Endodermal cell (in vitro differentiated cells): ENCODE results near the gene ATP8B4. TPM values are rescaled to one million over a fixed set of nuclear protein-coding genes. Genes with fewer than 3 reads are reported as not detected.
"Not testable (repeated sequence)": the region's sequence is repeated elsewhere in the genome, so short reads cannot be mapped to it uniquely, and the experiment has no call there.

Experiments
- DNase-seq: peaks from one replicate; pipeline ENCODE4 v3.0.0-alpha.2; 2017
- H3K27ac ChIP-seq: 2 replicates; pipeline ENCODE4 v1.5.1; 2013; ENCODE audit warnings: mild to moderate bottlenecking, low read depth, low read length, moderate library complexity
- H3K27me3 ChIP-seq: 2 replicates; pipeline ENCODE4 v1.6.1; 2013; ENCODE audit warnings: mild to moderate bottlenecking, low read length, moderate library complexity; ENCODE audit not compliant: insufficient read depth, control insufficient read depth, poor library complexity, severe bottlenecking
- H3K36me3 ChIP-seq: 2 replicates; pipeline ENCODE4 v1.7.0; 2013; ENCODE audit warnings: mild to moderate bottlenecking, low read length, moderate library complexity; ENCODE audit not compliant: control insufficient read depth, insufficient read depth
- H3K4me1 ChIP-seq: one replicate; pipeline ENCODE4 v1.7.0; 2013; ENCODE audit warnings: low read length; ENCODE audit not compliant: control insufficient read depth, insufficient read depth
- H3K4me3 ChIP-seq: 2 replicates; pipeline ENCODE4 v1.5.1; 2013; ENCODE audit warnings: mild to moderate bottlenecking, low read length, moderate library complexity
- H3K9ac ChIP-seq: 2 replicates; pipeline ENCODE4 v1.6.1; 2013; ENCODE audit warnings: mild to moderate bottlenecking, low read length, moderate library complexity; ENCODE audit not compliant: poor library complexity, severe bottlenecking; ENCODE audit errors: extremely low read depth
- H3K9me3 ChIP-seq: 2 replicates; pipeline ENCODE4 v1.6.1; 2013; ENCODE audit warnings: mild to moderate bottlenecking, low read length, moderate library complexity; ENCODE audit not compliant: control insufficient read depth
- H3K27ac Mint-ChIP-seq: 2 replicates; pipeline ENCODE4 v1.8.0; 2020; ENCODE audit warnings: mixed read lengths
- H3K27me3 Mint-ChIP-seq: 2 replicates; pipeline ENCODE4 v1.8.0; 2021; ENCODE audit warnings: mild to moderate bottlenecking, mixed read lengths; ENCODE audit not compliant: insufficient read depth
- H3K36me3 Mint-ChIP-seq: 2 replicates; pipeline ENCODE4 v1.8.0; 2020; ENCODE audit warnings: low read depth, mixed read lengths
- H3K4me1 Mint-ChIP-seq: 2 replicates; pipeline ENCODE4 v1.8.0; 2020; ENCODE audit warnings: mixed read lengths
- H3K4me3 Mint-ChIP-seq: 2 replicates; pipeline ENCODE4 v1.8.0; 2020; ENCODE audit warnings: mild to moderate bottlenecking, moderate library complexity, mixed read lengths
- H3K9me3 Mint-ChIP-seq: 2 replicates; pipeline ENCODE4 v1.8.0; 2020; ENCODE audit warnings: mild to moderate bottlenecking, mixed read lengths
- CTCF ChIP-seq: fragments of 200-600 bp; sonication (generic); conservative IDR thresholded peaks from 2 replicates; pipeline ENCODE4 v1.5.0; 2021; ENCODE audit warnings: antibody characterized with exemption, mild to moderate bottlenecking
- WGBS, 2 experiments: methylation state at CpG; one replicate each; pipeline versions ENCODE4 v1.1.5 to v1.1.7; 2013; ENCODE audit warnings: missing lambda C conversion rate in 2 of 2, mixed read lengths in 1 of 2; ENCODE audit not compliant: insufficient coverage in 1 of 2, insufficient read length in 1 of 2; 5-methylcytosine and 5-hydroxymethylcytosine counted together
- total RNA-seq, 2 donors: library from RNA; stranded (reverse); fragmentation: NEBNext Ultra II Directional in 1 of 2; extraction: Animal tissue kit (Norgen Biotek cat#: 25700) in 1 of 2; gene quantifications; 2 replicates in 1 of 2; 3 replicates in 1 of 2; pipeline ENCODE4 v1.2.1, GENCODE V29; 2021

Gene ATP8B4
- total RNA-seq, 2 donors from 2014 or later: 0.64 to 0.95 TPM

GRCh38 chr15:50137330-50137761 is 18.3 kb upstream of the ATP8B4 start:
- Histone ChIP-seq H3K9me3 (no peaks in the 10 kb centered on the region), H3K36me3 (no peaks in the 10 kb centered on the region), H3K27me3 (no peaks in the 10 kb centered on the region), H3K27ac (no peak overlapping the region), H3K4me1 (no peaks in the 10 kb centered on the region), H3K4me3 (no peak overlapping the region), H3K9ac (no peak overlapping the region)
- Mint-ChIP-seq H3K9me3 (peaks cover 4% of the 10 kb centered on the region), H3K4me3 (no peak overlapping the region), H3K27me3 (peaks cover 6% of the 10 kb centered on the region), H3K27ac (no peak overlapping the region), H3K4me1 (no peaks in the 10 kb centered on the region), H3K36me3 (no peaks in the 10 kb centered on the region)
- WGBS, 2 experiments: 92 to 93% methylated on average over 7 of the region's 7 CpGs
- no peak for TF ChIP-seq CTCF
- no peak for DNase-seq

DNA sequence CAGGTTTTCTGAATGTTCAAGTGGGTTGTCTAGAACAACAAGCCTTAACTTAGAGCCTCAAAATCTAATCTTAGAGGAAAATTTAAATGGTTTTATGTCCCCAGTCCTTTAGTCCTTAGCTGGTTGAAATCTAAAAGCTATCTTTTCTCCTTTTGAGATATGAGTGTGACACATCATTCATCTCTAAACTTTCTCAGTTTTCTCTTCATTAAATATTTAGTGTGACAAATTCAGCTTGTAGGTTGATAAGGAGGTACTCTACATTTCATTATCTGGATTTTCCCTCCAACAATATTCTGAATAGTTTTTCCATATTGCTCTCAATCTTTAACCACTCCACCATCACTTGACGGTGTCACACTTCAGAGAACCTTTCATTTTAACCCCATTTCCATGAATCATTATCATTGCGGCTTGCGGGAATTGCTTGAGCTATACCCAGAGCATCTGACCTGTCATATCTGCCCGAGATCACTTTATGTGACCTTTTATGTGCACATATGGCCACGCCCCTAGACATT is 16.1 kb upstream of the ATP8B4 start:
- Mint-ChIP-seq H3K4me3 (no peak overlapping the region), H3K9me3 (peaks cover 4% of the 10 kb centered on the region), H3K27ac (no peak overlapping the region), H3K27me3 (peaks cover 6% of the 10 kb centered on the region), H3K4me1 (no peaks in the 10 kb centered on the region), H3K36me3 (no peaks in the 10 kb centered on the region)
- no peak overlapping the region for H3K9ac ChIP-seq
- no peaks in the 10 kb centered on the region for H3K9me3 ChIP-seq
- TF ChIP-seq CTCF: no peak
- no peak overlapping the region for H3K27ac ChIP-seq
- no peak overlapping the region for H3K4me3 ChIP-seq
- no peaks in the 10 kb centered on the region for H3K4me1 ChIP-seq
- 77 to 81% methylated on average over 3 to 5 of the region's 5 CpGs for WGBS, 2 experiments
- no peak for DNase-seq
- no peaks in the 10 kb centered on the region for H3K36me3 ChIP-seq
- H3K27me3 ChIP-seq: no peaks in the 10 kb centered on the region

DNA sequence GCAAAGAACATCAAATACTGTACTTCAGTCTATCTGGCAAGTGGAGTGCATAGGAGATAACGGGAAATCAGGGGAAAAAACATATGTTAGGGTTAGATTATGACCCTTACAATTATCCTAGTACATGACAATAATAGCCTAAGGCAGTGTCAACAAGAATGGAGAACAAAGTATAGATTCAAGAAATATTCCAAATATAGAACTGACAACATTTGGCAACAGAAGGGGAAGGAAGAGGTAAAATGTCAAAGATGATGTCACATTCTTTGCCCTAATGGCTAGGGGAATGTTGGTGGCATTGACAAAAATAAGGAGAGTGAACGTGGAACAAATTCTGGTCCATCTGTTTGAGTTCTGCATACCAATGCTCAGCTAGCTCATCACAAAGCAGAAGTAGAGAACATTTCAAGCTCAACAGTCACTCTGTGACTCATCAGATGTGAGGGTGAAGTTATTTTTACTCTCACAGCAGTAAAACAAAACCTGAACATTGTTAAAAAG is 15.5 kb upstream of the ATP8B4 start:
- peaks cover 6% of the 10 kb centered on the region for H3K27me3 Mint-ChIP-seq
- Histone ChIP-seq H3K27me3 (no peaks in the 10 kb centered on the region), H3K4me3 (no peak overlapping the region), H3K9ac (no peak overlapping the region), H3K27ac (no peak overlapping the region), H3K36me3 (no peaks in the 10 kb centered on the region), H3K4me1 (no peaks in the 10 kb centered on the region), H3K9me3 (no peaks in the 10 kb centered on the region)
- peaks cover 4% of the 10 kb centered on the region for H3K9me3 Mint-ChIP-seq
- no peaks in the 10 kb centered on the region for H3K36me3 Mint-ChIP-seq
- no peak overlapping the region for H3K27ac Mint-ChIP-seq
- no peak for DNase-seq
- 90 to 100% methylated on average over 1 of the region's 2 CpGs for WGBS, 2 experiments
- no peak overlapping the region for H3K4me3 Mint-ChIP-seq
- TF ChIP-seq CTCF: no peak
- H3K4me1 Mint-ChIP-seq: no peaks in the 10 kb centered on the region

- H3K4me3 ChIP-seq, H3K27ac Mint-ChIP-seq, H3K36me3 ChIP-seq, H3K9me3 Mint-ChIP-seq, DNase-seq, H3K9me3 ChIP-seq, H3K27me3 Mint-ChIP-seq, H3K4me1 Mint-ChIP-seq, H3K4me3 Mint-ChIP-seq, H3K9ac ChIP-seq, H3K4me1 ChIP-seq, H3K27me3 ChIP-seq, H3K27ac ChIP-seq, H3K36me3 Mint-ChIP-seq: not testable (repeated sequence)
- 80 to 90% methylated on average over 1 to 3 of the region's 3 CpGs for WGBS, 2 experiments
Measured at GRCh38 chr15:50132251-50132984, 13.4 kb upstream of the ATP8B4 start.
